Measurements from ENCODE around the gene NCAM2.

NCAM2 gene

DNA sequence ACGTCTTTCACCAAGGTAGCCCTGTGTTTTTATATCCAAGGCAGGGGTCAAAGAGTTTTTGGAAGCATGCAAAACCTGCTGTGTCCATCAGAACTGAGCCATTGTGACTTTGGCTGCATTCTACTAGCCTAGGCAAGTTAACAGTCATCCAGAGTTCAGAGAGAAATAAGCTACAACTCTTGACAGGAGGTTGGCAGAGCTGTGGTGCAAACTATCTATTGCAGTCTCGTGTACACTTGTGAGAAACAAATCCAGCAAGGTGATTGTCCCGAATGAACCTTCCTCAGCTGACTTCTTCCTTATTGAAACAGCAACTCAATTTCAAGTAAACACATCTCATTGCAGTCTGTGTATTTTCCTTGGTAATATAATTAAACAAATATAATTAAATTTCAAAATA, 124.5 kb downstream of the NCAM2 start:
- TF ChIP-seq, protein P1, sequence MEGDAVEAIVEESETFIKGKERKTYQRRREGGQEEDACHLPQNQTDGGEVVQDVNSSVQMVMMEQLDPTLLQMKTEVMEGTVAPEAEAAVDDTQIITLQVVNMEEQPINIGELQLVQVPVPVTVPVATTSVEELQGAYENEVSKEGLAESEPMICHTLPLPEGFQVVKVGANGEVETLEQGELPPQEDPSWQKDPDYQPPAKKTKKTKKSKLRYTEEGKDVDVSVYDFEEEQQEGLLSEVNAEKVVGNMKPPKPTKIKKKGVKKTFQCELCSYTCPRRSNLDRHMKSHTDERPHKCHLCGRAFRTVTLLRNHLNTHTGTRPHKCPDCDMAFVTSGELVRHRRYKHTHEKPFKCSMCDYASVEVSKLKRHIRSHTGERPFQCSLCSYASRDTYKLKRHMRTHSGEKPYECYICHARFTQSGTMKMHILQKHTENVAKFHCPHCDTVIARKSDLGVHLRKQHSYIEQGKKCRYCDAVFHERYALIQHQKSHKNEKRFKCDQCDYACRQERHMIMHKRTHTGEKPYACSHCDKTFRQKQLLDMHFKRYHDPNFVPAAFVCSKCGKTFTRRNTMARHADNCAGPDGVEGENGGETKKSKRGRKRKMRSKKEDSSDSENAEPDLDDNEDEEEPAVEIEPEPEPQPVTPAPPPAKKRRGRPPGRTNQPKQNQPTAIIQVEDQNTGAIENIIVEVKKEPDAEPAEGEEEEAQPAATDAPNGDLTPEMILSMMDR (IDR thresholded peaks at IDR 0.05; ENCODE audit: control insufficient read depth, insufficient read depth, low read depth, low read length, missing control alignments), result no peak
- H3K4me3 ChIP-seq (ENCODE audit: control insufficient read depth, low read depth, low read length), result no peak overlapping the region
- no peak for DNase-seq (ENCODE audit: low read depth)

DNA sequence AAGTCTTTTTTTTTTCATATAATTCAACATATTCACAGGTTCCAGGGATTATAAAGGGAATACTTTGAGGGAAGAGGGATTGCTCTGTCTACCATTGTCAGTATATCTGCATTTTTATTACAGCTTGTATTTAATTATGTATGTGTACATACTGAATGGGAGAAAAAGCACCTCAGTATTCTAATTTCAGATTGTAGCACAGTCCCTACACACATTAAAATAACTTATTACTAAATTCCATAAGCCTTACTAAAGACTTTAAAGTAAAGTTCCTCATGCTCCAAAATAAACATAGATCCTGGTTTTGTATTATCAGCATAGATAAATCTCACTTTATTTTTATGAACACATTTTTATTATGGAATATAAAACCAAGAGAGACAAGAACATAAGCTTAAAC, 134.2 kb downstream of the NCAM2 start:
- DNase-seq (ENCODE audit: low read depth), result no peak
- TF ChIP-seq, protein P1 (IDR thresholded peaks at IDR 0.05; ENCODE audit: control insufficient read depth, insufficient read depth, low read depth, low read length, missing control alignments), result no peak
- H3K4me3 ChIP-seq (ENCODE audit: control insufficient read depth, low read depth, low read length), result no peak overlapping the region

DNA sequence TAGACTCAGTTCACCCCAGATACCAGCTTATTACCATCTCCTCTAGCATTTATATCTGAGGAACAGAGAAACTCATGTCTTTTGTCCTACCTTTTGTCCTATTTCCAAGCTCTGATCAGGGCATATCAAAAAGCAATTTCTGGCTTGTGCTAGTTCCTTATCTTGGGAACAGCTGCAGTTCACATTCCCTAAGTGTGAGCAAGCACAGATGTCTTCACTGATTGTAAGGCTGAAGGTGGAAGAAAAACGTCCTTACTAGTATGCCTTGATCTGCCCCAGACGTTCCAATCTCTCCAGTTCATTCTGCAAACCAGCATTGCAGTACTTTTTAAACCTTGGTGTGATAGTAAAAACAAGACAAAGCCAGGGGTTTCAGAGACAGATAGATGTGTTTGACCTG, 139.8 kb downstream of the NCAM2 start:
- H3K4me3 ChIP-seq (ENCODE audit: control insufficient read depth, low read depth, low read length), result no peak overlapping the region
- TF ChIP-seq, protein P1 (IDR thresholded peaks at IDR 0.05; ENCODE audit: control insufficient read depth, insufficient read depth, low read depth, low read length, missing control alignments), result no peak
- DNase-seq (ENCODE audit: low read depth), result no peak

DNA sequence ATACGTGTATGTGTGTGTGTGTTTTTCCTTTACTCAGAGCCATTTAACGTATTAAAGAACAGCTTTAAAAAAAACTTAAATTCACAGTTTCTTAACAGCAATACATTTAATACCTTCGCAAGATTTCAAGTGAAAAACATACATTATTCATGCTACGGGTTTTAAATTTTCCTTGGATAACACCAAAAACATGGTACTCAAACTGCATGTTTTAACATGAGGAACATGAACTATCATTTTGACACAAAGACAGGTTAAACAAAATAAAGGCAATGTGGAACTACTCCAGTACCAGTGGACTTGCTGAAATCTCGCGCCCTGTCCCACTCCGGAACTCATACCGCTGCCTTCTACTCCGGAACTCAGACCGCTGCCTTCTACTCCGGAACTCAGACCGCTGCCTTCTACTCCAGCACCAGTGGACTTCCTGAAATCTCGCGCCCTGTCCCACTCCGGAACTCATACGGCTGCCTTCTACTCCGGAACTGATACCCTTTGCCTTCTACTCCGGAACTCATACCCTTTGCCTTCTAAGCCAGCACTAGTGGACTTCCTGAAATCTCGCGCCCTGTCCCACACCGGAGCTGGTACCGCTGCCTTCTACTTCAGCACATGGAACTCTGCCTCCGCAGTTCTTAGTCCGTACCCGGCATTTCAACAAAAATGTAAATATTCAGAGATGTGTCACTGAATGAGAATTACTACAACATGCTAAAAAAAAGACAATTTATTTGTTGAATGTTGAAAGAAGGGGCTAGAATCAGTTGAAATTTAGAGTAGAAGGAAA, 148.6 kb downstream of the NCAM2 start:
- TF ChIP-seq, protein P1 (IDR thresholded peaks at IDR 0.05; ENCODE audit: control insufficient read depth, insufficient read depth, low read depth, low read length, missing control alignments), result no peak

DNA sequence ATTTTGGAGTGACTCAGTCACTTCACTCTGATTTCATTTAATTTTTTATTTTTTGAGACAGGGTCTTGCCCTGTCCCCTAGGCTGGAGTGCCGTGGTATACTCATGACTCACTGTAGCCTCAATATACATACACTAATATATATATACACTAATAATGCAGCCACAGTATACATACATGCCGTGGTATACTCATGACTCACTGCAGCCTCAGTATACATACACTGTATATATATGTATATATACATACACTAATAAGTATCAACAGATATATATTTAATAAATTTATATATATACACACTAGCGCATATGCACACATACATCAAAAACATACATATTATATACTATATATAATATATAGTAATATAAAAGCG, 149.2 kb downstream of the NCAM2 start:
- TF ChIP-seq, protein P1 (IDR thresholded peaks at IDR 0.05; ENCODE audit: control insufficient read depth, insufficient read depth, low read depth, low read length, missing control alignments), result no peak
- no peak overlapping the region for H3K4me3 ChIP-seq (ENCODE audit: control insufficient read depth, low read depth, low read length)
- no peak for DNase-seq (ENCODE audit: low read depth)

More for the DNA sequence above, 148.6 kb downstream of the NCAM2 start:
- no peak overlapping the region for H3K4me3 ChIP-seq (ENCODE audit: control insufficient read depth, low read depth, low read length)
- DNase-seq (ENCODE audit: low read depth), result no peak

DNA sequence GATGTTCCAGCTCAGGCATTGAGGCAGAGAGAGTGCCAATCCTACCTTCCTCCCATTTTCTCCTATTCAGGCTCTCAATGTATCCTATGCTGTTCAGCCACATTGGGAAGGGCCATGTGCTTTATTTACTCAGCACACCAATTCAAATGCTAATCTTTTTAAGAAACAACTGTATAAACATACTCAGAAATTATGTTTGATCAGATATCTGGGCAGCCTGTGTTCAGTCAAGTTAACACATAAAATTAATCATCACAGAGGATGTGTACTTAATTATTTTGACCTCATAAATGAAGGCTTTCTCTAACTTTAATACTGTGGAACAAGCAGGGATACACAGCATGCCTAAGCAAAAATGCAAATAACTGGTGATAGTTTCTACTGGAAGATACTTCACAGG, 149.8 kb downstream of the NCAM2 start:
- no peak for DNase-seq (ENCODE audit: low read depth)
- H3K4me3 ChIP-seq (ENCODE audit: control insufficient read depth, low read depth, low read length), result no peak overlapping the region
- TF ChIP-seq, protein P1 (IDR thresholded peaks at IDR 0.05; ENCODE audit: control insufficient read depth, insufficient read depth, low read depth, low read length, missing control alignments), result no peak

All from AG09309 (cell line).